Esophagus squamous epithelium (tissue), 5 donors: ENCODE measurements around the gene PA2G4. TPM values are rescaled to one million over a fixed set of nuclear protein-coding genes. Genes with fewer than 3 reads are reported as not detected.
"Not testable (repeated sequence)": the region's sequence is repeated elsewhere in the genome, so short reads cannot be mapped to it uniquely, and the experiment has no call there.

Source experiments
- DNase-seq: peaks from one replicate; lab custom pipeline; 2025; lab: John Stamatoyannopoulos, UW
- H3K27ac ChIP-seq, 4 donors: fragments of 200-600 bp; sonication (generic); one replicate each; pipeline ENCODE4 v1.5.1; 2016 to 2019; ENCODE audit warnings: mild to moderate bottlenecking in 1 of 4
- H3K27me3 ChIP-seq, 4 donors: fragments of 200-600 bp; sonication (generic); 1 replicate in 3 of 4; 2 replicates in 1 of 4; pipeline versions ENCODE4 v1.5.1 to v1.6.0; 2017 to 2021; ENCODE audit warnings: antibody characterized with exemption in 1 of 4
- H3K36me3 ChIP-seq, 3 donors: fragments of 200-600 bp; sonication (generic); one replicate each; pipeline ENCODE4 v1.5.1; 2016 to 2019
- H3K4me1 ChIP-seq, 3 donors: fragments of 200-600 bp; sonication (generic); one replicate each; pipeline ENCODE4 v1.5.1; 2017 to 2019
- H3K4me3 ChIP-seq, 4 donors: fragments of 200-600 bp; sonication (generic); 1 replicate in 3 of 4; 2 replicates in 1 of 4; pipeline ENCODE4 v1.5.1; 2016 to 2019; ENCODE audit warnings: mild to moderate bottlenecking in 2 of 4, moderate library complexity in 1 of 4
- H3K9me3 ChIP-seq, 3 donors: fragments of 200-600 bp; sonication (generic); one replicate each; pipeline ENCODE4 v1.5.1; 2016 to 2019
- POLR2A ChIP-seq, 4 donors: fragments of 450-650 bp; IDR thresholded peaks; one replicate each; pipeline ENCODE4 v1.6.1; 2017; ENCODE audit warnings: antibody characterized with exemption in 4 of 4, mild to moderate bottlenecking in 4 of 4, moderate library complexity in 3 of 4
- WGBS, 2 donors: methylation state at CpG; one replicate each; pipeline ENCODE4 v1.1.5; 2018; 5-methylcytosine and 5-hydroxymethylcytosine counted together
- intact Hi-C: fragments of 100-400 bp; cut with DNase I; formaldehyde crosslinking; loops from one replicate; pipeline ENCODE4 v1.15.0; 2022
- total RNA-seq, 4 donors: library from RNA; depleted of rRNA; stranded (reverse); fragments of >200 nt; gene quantifications; one replicate each; pipeline ENCODE4 v1.1.0, GENCODE V29; 2016
- TF ChIP-seq, protein P1 (sequence below), 6 experiments: fragments of 450-650 bp in 4 of 6; fragments of 200-600 bp in 2 of 6; sonication (generic) in 2 of 6; IDR thresholded peaks; one replicate each; pipeline ENCODE4 v1.5.1; 2016 to 2019; ENCODE audit warnings: antibody characterized with exemption in 6 of 6, mild to moderate bottlenecking in 4 of 6, moderate library complexity in 4 of 6
- donor health status: DM: yes; HTN: yes; CAD: no.

Gene PA2G4
- total RNA-seq, 4 donors from 2014 or later = 89.3 to 206 (median 176) TPM

DNA sequence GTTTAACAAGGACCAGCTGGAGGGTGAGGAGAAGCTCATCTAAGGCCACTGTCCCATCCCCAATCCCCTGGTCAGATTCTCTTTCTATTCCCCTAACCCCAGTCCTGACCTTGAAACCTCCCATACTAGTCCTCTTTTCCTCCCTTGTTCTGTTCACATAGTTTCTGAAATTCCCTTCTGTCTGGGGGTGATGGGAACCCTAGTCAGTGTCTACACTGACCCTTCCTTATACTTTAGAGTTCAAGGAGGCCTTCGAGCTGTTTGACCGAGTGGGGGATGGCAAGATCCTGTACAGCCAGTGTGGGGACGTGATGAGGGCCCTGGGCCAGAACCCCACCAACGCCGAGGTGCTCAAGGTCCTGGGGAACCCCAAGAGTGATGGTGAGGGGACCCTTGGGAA, 50.5 kb downstream of the PA2G4 start:
- H3K4me3 ChIP-seq = no peak overlapping the region
- peaks cover 25 to 52% (median 26%) of the 10 kb centered on the region in 3 donors for H3K4me1 ChIP-seq
- 79 to 88% methylated on average over 2 to 4 of the region's 5 CpGs for WGBS, 2 donors
- H3K27me3 ChIP-seq = no peaks in the 10 kb centered on the region
- no peak for TF ChIP-seq POLR2A (IDR thresholded peaks at IDR 0.05)
- TF ChIP-seq, protein P1, sequence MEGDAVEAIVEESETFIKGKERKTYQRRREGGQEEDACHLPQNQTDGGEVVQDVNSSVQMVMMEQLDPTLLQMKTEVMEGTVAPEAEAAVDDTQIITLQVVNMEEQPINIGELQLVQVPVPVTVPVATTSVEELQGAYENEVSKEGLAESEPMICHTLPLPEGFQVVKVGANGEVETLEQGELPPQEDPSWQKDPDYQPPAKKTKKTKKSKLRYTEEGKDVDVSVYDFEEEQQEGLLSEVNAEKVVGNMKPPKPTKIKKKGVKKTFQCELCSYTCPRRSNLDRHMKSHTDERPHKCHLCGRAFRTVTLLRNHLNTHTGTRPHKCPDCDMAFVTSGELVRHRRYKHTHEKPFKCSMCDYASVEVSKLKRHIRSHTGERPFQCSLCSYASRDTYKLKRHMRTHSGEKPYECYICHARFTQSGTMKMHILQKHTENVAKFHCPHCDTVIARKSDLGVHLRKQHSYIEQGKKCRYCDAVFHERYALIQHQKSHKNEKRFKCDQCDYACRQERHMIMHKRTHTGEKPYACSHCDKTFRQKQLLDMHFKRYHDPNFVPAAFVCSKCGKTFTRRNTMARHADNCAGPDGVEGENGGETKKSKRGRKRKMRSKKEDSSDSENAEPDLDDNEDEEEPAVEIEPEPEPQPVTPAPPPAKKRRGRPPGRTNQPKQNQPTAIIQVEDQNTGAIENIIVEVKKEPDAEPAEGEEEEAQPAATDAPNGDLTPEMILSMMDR (IDR thresholded peaks at IDR 0.05) = no peak
- no peak for DNase-seq
- H3K27ac ChIP-seq = no peak overlapping the region
- intact Hi-C loops = no loop called here
- H3K9me3 ChIP-seq = no peaks in the 10 kb centered on the region
- H3K36me3 ChIP-seq = peaks cover 0 to 12% (median 6%) of the 10 kb centered on the region in 3 donors

DNA sequence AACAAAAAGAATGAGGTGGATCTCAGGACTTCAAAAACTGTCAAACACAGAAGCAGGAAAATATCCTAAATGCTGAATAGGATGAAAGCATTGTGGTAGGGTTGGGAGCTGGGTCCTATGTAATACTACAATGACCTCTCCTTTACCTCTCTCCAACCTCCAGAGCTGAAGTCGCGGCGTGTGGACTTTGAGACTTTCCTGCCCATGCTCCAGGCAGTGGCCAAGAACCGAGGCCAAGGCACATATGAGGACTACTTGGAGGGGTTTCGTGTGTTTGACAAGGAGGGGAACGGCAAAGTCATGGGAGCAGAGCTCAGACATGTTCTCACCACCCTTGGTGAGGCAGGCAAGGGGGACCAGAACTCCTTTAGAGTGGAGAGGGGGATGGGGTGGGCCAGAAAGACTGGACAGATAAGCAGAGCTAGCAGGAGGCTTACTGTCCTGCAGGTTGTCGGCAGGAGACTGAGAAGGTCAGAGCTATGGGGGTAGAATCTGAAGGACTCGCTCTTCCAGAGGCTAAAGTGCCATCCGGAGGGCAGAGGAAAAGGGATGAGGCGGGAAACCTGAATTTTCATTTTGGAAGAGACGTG, 51.0 kb downstream of the PA2G4 start:
- Histone ChIP-seq H3K9me3 (no peaks in the 10 kb centered on the region), H3K27ac (peak overlapping the region in 1 of 4 donors; percentile 10), H3K36me3 (peaks cover 3 to 17% (median 12%) of the 10 kb centered on the region in 3 donors), H3K27me3 (no peaks in the 10 kb centered on the region), H3K4me1 (peaks cover 31 to 57% (median 32%) of the 10 kb centered on the region in 3 donors), H3K4me3 (no peak overlapping the region)
- no peak for DNase-seq
- WGBS, 2 donors = 90 to 93% methylated on average over 11 of the region's 11 CpGs
- intact Hi-C loops = no loop called here
- no peak for TF ChIP-seq POLR2A (IDR thresholded peaks at IDR 0.05)
- TF ChIP-seq, protein P1 (IDR thresholded peaks at IDR 0.05) = no peak

DNA sequence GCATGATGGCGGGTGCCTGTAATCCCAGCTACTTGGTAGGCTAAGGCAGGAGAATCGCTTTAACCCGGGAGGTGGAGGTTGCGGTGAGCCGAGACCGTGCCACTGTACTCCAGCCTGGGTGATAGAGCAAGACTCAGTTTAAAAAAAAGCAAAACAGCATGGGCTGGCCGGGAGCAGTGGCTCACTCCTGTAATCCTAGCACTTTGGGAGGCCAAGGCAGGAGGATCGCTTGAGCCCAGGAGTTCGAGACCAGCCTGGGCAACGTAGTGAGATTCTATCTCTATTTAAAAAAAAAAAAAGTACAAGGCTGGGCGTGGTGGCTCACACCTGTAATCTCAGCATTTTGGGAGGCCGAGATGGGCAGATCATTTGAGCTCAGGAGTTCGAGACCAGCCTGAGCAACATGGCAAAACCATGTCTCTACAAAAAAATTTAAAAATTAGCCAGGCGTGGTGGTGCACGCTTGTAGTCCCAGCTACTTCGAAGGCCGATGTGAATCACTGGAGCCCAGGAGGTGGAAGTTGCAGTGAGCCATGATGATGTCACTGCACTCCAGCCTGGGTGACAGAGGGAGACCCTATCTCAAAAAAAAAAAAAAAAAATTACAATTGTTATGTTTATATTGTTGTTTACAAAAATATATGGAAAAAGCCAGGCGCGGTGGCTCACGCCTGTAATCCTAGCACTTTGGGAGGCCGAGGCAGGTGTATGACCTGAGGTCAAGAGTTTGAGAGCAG, 52.3 kb downstream of the PA2G4 start:
- Histone ChIP-seq H3K4me1 (peaks cover 34 to 59% (median 34%) of the 10 kb centered on the region in 3 donors), H3K4me3 (peak overlapping the region; percentile 61 to 97 (median 80)), H3K36me3 (peaks cover 13 to 30% (median 25%) of the 10 kb centered on the region in 3 donors), H3K27ac (peak overlapping the region; percentile 93 to 100 (median 99))
- WGBS, 2 donors = 77 to 79% methylated on average over 19 to 20 of the region's 21 CpGs
- DNase-seq, H3K9me3 ChIP-seq, H3K27me3 ChIP-seq, intact Hi-C loops: not testable (repeated sequence)

- H3K36me3 ChIP-seq = peaks cover 20 to 38% (median 32%) of the 10 kb centered on the region in 3 donors
- peak overlapping the region; percentile 61 to 97 (median 80) for H3K4me3 ChIP-seq
- intact Hi-C loops = no loop called here
- TF ChIP-seq, protein P1 (IDR thresholded peaks at IDR 0.05) = peak in 5 of 6 experiments; percentile 59 to 85 (median 70)
- peak in 2 of 4 donors; percentile 32 to 41 for TF ChIP-seq POLR2A (IDR thresholded peaks at IDR 0.05)
- H3K4me1 ChIP-seq = peaks cover 34 to 62% (median 39%) of the 10 kb centered on the region in 3 donors
- no peaks in the 10 kb centered on the region for H3K9me3 ChIP-seq
- no peak for DNase-seq
- H3K27me3 ChIP-seq = no peaks in the 10 kb centered on the region
- peak overlapping the region; percentile 93 to 100 (median 99) for H3K27ac ChIP-seq
- WGBS, 2 donors = 4 to 6% methylated on average over 28 to 37 of the region's 45 CpGs
These were observed 53.1 kb downstream of the PA2G4 start for GRCh38 chr12:56157201-56158028.
